ENCODE data around the gene CABP4.
A peak's percentile ranks its signal among the peaks of the same experiment; 100 is the strongest.

CABP4 gene

GRCh38 chr11:67496113-67496512 is 41.0 kb downstream of the CABP4 start:
- no peak for DNase-seq (ENCODE audit: low read depth)

- no peak for DNase-seq (ENCODE audit: low read depth)
These were observed 42.6 kb downstream of the CABP4 start for GRCh38 chr11:67497656-67498291.

- no peak for DNase-seq (ENCODE audit: low read depth)
These were observed 43.4 kb downstream of the CABP4 start for GRCh38 chr11:67498544-67498972.

GRCh38 chr11:67499808-67500483 is 44.8 kb downstream of the CABP4 start:
- no peak for DNase-seq (ENCODE audit: low read depth)

- no peak for DNase-seq (ENCODE audit: low read depth)
These were observed 45.3 kb downstream of the CABP4 start for GRCh38 chr11:67500484-67500821.

GRCh38 chr11:67500831-67501715 is 45.9 kb downstream of the CABP4 start:
- no peak for DNase-seq (ENCODE audit: low read depth)

- DNase-seq (ENCODE audit: low read depth) = no peak
These were observed 46.7 kb downstream of the CABP4 start for GRCh38 chr11:67501854-67502253.

DNA sequence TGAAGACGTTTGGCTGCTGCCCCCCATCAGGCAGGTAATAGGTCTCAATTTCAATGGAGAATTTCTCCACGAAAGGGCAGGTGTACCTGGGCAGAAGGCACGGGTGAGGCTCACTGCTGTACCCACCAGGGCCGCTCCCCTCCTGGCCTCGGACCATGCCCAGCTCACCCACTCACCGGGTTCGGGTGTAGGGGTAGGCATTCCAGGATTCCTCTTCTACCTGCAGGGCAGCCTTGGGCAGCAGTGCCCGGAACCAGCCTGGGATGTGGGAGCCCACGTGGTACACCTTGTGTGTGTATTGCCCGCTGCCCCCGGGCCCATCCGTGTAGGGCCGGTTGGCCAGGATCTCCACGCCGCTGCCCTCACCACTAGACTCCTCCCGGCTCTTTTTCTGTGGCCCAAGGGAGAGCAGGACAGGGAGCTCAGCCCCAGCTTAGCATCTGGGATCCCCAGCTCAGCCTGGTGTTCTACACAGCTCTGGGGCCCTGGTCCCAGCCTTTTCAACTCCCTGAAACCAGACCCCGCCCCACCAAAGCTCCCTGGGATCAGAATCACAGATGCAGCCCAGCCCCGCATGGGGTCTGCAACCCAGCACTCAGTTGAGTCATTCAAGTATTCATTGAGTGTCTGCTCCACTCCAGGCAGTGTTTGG is 47.3 kb downstream of the CABP4 start:
- no peak for DNase-seq (ENCODE audit: low read depth)

GRCh38 chr11:67503119-67504004 is 48.2 kb downstream of the CABP4 start:
- no peak for DNase-seq (ENCODE audit: low read depth)

GRCh38 chr11:67504005-67504949 is 49.1 kb downstream of the CABP4 start:
- DNase-seq (ENCODE audit: low read depth) = peak; percentile 37

DNA sequence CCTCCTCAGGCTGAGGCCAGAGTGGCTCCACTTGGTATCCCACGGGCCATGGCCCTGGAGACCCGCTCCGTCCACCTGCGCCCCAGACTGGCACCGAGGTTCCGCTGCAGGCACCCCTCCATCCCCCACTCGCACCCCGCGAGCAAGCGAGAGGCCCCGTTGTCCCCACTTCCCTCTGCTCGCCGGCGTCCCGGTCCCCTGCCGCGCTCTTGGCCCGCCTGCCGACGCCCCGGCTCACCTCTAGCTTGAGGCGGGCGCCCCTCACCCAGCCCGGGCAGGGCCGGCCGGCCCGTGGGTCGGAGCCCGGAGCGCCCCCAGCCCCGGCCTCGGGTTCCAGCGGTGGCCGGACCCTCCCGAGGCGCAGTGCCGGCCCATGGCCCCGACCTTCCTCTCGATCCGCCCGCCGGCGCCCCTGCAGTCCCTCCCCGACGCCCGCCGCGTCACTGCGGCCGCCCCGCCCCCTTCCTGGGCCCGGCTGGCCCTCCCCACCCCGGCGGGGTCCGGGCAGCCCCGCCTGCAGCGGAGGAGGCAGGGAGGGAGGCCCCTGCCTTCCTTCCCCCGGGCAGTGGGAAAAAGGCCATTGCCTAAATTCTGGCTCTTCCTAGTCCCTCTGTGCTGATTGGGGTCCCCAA is 49.9 kb downstream of the CABP4 start, which contains the start of gene PITPNM1:
Gene PITPNM1, minus strand, starts transcription at position 414 of the 632 bp plus-strand sequence. CDS start 1,183 bp downstream, outside the sequence.
- DNase-seq (ENCODE audit: low read depth) = peak; percentile 69

DNA sequence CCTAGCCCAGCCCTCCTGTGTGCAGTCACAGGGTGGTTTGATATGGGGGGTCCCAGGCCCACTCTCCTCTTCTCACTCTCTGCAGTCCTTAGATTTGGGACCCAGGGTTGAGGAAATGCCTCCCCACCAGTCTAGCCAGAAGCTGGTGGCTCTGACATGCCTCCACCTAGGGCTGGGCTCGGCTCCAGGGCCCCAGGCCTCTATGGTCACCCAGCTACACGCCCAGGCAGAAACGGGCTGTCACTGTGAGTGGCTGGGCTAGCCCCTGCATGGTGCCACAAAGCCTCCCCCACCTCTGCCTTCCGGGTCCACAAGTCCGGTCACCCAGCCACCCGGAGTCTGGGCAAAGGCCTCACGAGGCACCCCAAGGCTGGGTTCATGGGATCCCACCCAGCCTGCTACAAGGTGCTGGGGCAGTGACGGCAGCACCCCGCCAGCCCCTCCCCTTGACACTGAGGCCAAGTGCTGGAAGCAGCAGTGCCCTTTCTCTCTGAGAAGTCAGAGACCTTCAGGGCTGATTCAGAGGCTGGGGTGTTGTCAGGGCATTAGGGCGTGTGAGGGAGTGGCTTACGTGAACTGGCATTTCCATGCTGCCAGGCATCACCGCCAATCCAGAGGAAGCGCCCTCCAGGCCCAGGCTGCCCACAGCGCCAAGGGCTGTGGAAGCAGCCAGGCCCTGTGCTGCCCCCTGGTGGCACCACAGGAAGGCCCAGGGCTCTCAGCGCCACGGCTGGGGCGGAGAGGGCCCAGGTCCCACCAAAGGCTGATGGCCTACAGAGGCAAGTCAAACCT is 50.6 kb downstream of the CABP4 start:
- DNase-seq (ENCODE audit: low read depth) = peak; percentile 87

DNA sequence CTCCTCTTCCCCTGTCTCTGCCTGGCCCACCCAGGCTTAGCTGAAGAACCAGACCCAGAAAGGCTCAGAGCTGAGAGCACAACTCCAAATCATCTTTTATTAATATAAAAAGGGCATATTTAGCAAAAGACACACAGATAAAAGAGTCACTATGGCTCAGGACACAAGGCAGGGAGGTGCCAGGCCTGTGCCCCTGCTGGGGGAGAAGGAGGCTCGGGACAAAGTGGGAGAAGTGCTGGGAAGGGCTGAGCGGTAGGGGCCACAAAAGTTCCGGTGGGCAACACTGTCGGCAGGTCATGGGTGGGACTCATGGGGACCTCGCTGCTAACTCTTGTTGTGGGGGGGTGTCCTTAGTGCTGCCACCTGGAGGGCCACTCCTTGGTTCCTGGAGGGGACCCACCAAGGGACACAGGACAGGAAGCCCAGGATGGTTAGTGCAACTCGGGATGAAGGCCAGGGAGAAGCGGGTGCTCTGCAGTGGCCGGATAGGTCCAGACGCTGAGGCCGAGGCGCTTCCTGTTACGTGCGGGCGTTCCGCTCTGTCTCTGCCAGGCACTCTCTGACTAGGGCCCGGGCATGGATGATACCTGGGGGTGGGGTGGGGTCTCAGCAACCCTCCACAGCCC is 51.4 kb downstream of the CABP4 start:
- DNase-seq (ENCODE audit: low read depth) = no peak

GRCh38 chr11:67507242-67507863 is 52.2 kb downstream of the CABP4 start:
- DNase-seq (ENCODE audit: low read depth) = no peak

DNA sequence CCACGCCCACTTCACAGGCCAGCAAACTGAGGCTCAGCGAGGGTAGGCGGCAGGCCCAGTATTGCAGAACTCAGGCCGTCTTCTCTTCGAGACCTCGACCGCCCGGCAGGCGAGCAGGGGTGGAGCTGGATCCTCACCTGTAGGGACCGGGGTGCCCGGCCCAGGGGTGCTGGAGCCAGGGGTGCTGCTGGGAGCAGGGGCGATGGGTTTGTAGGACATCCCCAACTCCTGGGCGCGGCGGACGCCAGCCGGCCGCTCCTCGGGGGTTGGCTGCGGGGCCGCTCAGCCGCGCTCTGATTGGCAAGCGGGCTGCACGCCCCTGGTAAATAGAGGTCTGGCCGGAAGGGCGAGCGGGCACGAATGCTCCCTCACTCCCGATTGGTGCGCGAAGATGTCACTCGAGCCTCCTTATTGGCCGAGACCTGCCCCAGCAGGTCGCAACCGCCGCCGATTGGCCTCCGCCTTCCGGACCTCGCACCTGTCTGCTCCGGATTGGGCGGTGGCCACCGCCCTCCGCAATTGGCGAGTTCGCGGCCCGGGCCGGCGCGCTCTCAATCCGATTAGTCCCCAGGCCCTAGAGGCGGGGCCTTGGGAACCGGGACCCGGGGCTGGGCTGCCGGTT is 52.8 kb downstream of the CABP4 start, which contains the start of gene CDK2AP2:
Gene CDK2AP2, minus strand, starts transcription at position 299 of the 622 bp plus-strand sequence. Its CDS starts 80 bp downstream, at position 219.
- peak; percentile 96 for DNase-seq (ENCODE audit: low read depth)

- DNase-seq (ENCODE audit: low read depth) = peak; percentile 99
These were observed 53.5 kb downstream of the CABP4 start for GRCh38 chr11:67508486-67509121.

GRCh38 chr11:67510023-67510345 is 54.8 kb downstream of the CABP4 start:
- DNase-seq (ENCODE audit: low read depth) = no peak

Measured in activated T-helper 9 cell treated with anti-CD3 and anti-CD28 coated beads, Interleukin-2, amount 50 U/mL, for 16 hours (primary cell).